Measurements from ENCODE around the gene NCLN. TPM values are rescaled to one million over a fixed set of nuclear protein-coding genes. Genes with fewer than 3 reads are reported as not detected.

The NCLN gene
- total RNA-seq, 1 donor from 2014 or later = 34.9 TPM

- DNase-seq (ENCODE audit: extremely low spot score in 2 of 2) = no peak
- H3K36me3 ChIP-seq = no peaks in the 10 kb centered on the region
- peak overlapping the region; percentile 33 for H3K27ac ChIP-seq
- H3K4me3 ChIP-seq = peak overlapping the region; percentile 9 to 30
- peaks cover 21% of the 10 kb centered on the region for H3K4me1 ChIP-seq
- H3K9me3 ChIP-seq = no peaks in the 10 kb centered on the region
- no peaks in the 10 kb centered on the region for H3K27me3 ChIP-seq
- intact Hi-C loops (cut with DNase I) = no loop called here
- TF ChIP-seq POLR2A (IDR thresholded peaks at IDR 0.05) = no peak
- no peak for TF ChIP-seq POLR2AphosphoS5 (IDR thresholded peaks at IDR 0.05; ENCODE audit: insufficient read depth in 1 of 2, low read depth in 1 of 2)
- no peak for TF ChIP-seq CTCF (IDR thresholded peaks at IDR 0.05)
These were observed 6.6 kb upstream of the NCLN start for GRCh38 chr19:3178973-3179738.

GRCh38 chr19:3179739-3180293, 5.9 kb upstream of the NCLN start:
- Histone ChIP-seq H3K36me3 (no peaks in the 10 kb centered on the region), H3K4me1 (peaks cover 26% of the 10 kb centered on the region), H3K9me3 (no peaks in the 10 kb centered on the region), H3K27ac (peak overlapping the region; percentile 4), H3K27me3 (no peaks in the 10 kb centered on the region), H3K4me3 (peak overlapping the region; percentile 9 to 30)
- no peak for DNase-seq (ENCODE audit: extremely low spot score in 2 of 2)
- TF ChIP-seq POLR2A (IDR thresholded peaks at IDR 0.05) (no peak), CTCF (IDR thresholded peaks at IDR 0.05) (no peak), POLR2AphosphoS5 (IDR thresholded peaks at IDR 0.05; ENCODE audit: insufficient read depth in 1 of 2, low read depth in 1 of 2) (no peak)
- intact Hi-C loops (cut with DNase I) = no loop called here

- no peak for DNase-seq (ENCODE audit: extremely low spot score in 2 of 2)
- no peak overlapping the region for H3K27ac ChIP-seq
- H3K4me3 ChIP-seq = no peak overlapping the region
- H3K9me3 ChIP-seq = no peaks in the 10 kb centered on the region
- H3K4me1 ChIP-seq = peaks cover 31% of the 10 kb centered on the region
- no peaks in the 10 kb centered on the region for H3K27me3 ChIP-seq
- intact Hi-C loops (cut with DNase I) = no loop called here
- H3K36me3 ChIP-seq = peaks cover 0 to 4% of the 10 kb centered on the region in 2 donors
- no peak for TF ChIP-seq POLR2AphosphoS5 (IDR thresholded peaks at IDR 0.05; ENCODE audit: insufficient read depth in 1 of 2, low read depth in 1 of 2)
- TF ChIP-seq CTCF (IDR thresholded peaks at IDR 0.05) = no peak
- TF ChIP-seq POLR2A (IDR thresholded peaks at IDR 0.05) = no peak
These were observed 1.7 kb upstream of the NCLN start for GRCh38 chr19:3183721-3184641.

GRCh38 chr19:3184847-3185460, 776 bp upstream of the NCLN start:
- Histone ChIP-seq H3K27ac (peak overlapping the region; percentile 86), H3K4me1 (peaks cover 37% of the 10 kb centered on the region), H3K9me3 (no peaks in the 10 kb centered on the region), H3K4me3 (peak overlapping the region; percentile 76 to 100), H3K36me3 (peaks cover 0 to 10% of the 10 kb centered on the region in 2 donors), H3K27me3 (no peaks in the 10 kb centered on the region)
- no peak for DNase-seq (ENCODE audit: extremely low spot score in 2 of 2)
- intact Hi-C loops (cut with DNase I) = no loop called here
- TF ChIP-seq CTCF (IDR thresholded peaks at IDR 0.05) (peak in 1 of 3 experiments; percentile 8), POLR2A (IDR thresholded peaks at IDR 0.05) (no peak)

Measured in vagina (tissue), 2 donors.